ENCODE results near the gene NTM.

Gene NTM

DNA sequence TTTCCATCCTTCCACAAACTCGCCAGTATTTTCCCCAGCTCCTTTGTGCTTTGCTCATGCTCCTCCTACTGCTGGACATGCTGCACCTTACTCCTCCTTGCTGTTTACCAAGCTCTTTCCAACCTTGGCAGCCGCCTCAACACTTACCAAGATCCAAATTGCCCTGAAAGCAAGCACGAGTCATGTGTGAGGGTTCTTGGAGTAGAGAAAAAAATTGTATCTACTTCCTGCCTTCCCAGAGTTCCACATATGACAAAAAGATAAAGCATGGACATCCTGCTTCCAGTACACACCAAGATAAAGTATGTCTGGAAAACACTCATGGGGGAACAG is 767.5 kb downstream of the NTM start:
- DNase-seq: no peak

DNA sequence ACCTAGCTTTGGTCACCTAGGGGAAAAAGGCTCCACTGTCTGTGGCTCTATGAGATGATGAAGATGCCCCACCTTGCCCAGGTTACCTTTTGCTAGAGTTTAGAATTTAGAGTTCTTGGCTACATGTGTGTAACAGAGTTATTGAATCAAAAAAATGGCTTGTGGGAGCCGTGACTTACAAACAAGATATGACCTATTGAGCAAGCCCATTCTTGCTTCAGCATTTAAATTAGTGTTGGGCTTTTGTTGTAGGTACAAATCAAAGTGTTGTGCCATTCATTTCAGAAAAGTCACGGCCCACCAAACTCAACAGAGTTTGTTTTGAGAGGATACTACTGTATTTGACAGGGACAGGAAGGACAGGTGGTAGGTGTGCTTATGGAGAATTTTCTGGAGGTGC is 768.8 kb downstream of the NTM start:
- no peak for DNase-seq

GRCh38 chr11:132140056-132140455 is 769.6 kb downstream of the NTM start:
- DNase-seq: no peak

GRCh38 chr11:132142121-132142520 is 771.7 kb downstream of the NTM start:
- DNase-seq: no peak

GRCh38 chr11:132142554-132142953 is 772.1 kb downstream of the NTM start:
- DNase-seq: no peak

DNA sequence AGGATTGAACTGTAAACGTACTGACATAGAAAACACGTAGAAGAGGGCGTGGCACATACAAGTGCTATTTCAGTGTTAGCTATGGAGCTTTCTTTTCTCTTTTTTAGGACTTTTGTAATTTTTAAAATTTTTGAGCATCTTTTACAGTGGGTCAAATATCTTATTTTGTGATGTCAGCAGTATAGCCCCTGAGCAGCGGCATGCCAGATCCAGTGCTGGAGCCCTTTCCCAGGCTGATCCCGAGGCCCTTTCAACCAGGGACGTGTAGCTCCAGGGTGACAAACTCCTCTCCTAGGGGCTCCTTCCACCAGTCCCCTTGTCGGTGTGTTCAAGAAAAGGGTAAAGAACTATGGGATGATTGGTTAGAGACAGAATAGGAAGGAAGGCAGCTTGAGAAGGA is 777.0 kb downstream of the NTM start:
- DNase-seq: no peak

DNA sequence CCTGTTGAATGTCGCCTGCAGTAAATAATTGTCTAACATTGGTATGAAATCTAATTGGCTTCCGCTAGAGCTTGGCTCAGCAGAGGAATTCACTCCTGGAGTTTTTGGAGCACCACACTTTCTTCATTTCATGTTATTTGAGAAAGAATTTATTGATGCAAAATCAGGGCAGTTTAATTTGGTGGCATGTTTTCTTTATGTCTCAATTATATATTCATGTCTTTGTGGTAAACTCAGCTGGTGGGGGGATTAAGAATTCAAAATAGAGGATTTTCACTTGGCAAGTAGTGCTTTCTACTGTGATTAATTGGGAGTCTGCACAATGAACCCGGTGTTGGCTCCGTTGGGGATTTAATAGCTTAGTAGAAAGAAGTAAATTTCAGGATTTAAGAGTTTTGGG is 784.4 kb downstream of the NTM start:
- no peak for DNase-seq

DNA sequence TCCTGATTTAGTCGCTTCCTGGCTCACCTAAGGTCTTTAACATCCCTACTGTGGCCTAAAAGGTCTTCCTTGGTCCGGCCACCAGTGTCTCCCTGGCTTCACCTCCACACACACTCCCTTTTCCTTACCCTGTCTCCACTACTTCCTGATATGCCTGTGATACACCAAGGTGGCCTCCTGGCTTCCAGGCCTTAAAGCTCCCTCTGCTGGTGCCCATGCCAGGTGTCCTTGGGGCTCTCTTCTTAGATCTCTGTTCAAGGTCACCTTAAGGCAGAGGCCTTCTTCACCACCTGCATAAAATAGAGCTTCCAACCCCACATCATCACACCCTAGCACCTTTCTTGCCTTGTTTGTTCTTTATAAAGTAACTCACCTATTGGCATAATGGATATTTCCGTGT is 787.7 kb downstream of the NTM start:
- DNase-seq: no peak

DNA sequence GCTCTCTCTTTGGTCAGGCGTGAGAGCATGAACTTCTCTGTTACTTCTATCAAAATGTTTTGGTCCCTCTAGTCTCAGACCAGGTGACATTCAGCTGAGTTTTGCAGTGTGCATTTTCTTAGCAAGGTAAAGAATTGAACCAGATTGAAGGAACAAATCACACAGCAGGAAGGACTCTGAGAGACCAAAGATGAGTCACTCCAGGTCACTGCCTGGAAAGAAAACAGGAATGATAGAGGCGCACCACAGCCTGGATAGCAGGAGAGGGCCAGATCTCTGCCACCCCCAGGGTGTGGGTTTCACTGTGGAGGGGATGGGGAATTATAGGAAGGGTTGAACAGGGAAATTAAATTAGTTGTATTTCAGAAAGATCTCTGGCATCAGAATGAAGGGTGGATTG is 788.3 kb downstream of the NTM start:
- DNase-seq: no peak

- DNase-seq: no peak
Measured at GRCh38 chr11:132161403-132162078, 791.1 kb downstream of the NTM start.

- DNase-seq: no peak
Measured at GRCh38 chr11:132168344-132168981, 798.0 kb downstream of the NTM start.

DNA sequence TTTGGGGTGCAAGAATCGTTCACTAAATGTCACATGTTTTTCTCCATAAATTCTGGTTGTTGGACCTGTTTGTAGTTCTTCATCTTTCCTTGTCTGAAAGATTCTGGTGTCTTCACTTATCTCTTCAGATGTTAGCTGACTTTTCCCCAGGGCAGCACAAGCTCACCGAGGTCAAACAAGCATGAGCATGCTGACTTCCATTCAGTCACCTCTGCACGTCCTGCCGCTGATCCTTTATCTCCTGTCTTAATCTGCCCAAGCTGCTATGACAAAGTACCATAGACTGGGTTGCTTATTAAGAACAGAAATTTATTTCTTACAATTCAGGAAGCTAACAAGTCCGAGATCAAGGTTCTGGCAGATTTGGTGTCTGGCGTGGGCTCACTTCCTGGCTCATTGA is 800.6 kb downstream of the NTM start:
- no peak for DNase-seq

GRCh38 chr11:132174362-132175255 is 804.2 kb downstream of the NTM start:
- no peak for DNase-seq

DNA sequence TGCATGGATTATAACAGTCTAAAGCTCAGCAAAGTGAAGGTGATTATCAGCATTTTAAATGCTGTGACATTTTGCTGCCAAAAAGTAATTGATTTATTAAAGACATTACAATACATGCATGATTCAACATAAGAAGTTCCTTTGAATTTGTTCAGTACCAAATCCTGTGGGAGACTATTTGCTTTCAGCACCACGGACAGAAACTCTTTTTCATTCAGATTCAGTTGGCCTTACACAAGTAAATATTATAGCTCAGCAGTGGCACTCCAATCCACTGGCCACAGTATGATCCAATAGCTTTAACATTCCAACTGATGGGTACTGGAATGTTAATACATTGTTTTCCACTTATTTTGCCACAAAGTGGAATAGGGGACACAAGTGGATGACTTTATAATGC is 806.7 kb downstream of the NTM start:
- DNase-seq: no peak

GRCh38 chr11:132184079-132184478 is 813.7 kb downstream of the NTM start:
- no peak for DNase-seq

DNA sequence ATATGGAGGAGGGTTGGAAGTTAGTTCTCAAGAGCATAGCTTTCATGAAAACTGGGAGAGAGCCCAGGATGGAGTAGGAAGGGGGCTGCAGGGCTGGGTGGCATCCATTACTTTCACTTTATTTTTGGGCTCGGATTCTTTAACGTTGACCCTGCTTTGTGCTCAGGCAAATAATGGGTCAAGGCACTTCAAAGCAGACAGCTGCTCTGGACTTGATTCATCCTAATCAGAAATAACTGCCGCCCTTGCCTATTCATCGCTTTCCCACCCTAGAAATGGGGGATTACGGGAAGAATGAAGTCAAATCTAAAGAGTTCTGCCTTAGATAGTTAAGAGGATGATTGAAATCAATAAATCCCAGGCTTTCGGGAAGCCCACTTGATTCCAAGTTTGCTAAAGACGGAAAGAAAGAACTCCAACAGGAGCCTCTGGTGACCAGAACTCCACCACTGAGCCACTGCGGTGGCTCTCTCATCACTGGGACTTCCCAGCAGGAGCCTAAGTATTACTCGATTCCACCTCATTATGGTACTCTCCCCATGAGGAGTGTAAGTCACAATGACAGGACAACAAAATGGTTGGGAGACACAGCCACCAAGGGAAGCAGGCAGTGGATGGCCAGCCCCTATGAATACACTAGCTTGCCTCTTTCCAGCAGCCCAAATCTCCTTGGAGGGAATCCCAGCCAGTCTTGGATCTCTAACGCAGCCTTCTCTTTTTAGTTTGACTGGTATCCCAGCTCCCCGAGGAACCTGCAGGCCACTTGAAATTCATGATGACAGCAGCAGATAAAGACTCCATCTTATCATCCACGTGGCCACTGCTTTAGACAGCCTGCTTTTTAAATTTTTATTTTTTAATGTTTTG is 815.5 kb downstream of the NTM start:
- no peak for DNase-seq

DNA sequence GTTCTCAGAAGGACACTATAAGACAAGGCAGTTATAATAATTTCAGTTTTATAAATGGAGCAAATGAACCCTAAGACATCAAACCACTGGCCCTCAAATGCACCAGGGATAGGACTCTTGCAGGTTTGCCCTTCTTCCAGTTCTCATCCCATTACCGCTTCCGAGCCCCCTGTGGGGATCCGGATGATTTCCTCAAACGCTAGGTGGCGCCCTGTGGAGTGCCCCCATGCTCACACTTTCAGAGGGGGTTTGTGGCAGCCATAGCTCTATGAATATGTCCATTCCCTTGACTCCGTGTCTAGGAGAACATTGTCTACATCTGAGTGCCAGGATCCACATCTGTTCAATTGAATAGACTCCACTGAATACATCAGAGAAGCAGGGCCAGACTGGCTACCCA is 816.3 kb downstream of the NTM start:
- DNase-seq: no peak

GRCh38 chr11:132187386-132187785 is 817.0 kb downstream of the NTM start:
- DNase-seq: no peak

GRCh38 chr11:132187814-132188213 is 817.4 kb downstream of the NTM start:
- no peak for DNase-seq

GRCh38 chr11:132196928-132197327 is 826.5 kb downstream of the NTM start:
- no peak for DNase-seq

GRCh38 chr11:132200353-132200936 is 830.0 kb downstream of the NTM start:
- no peak for DNase-seq

- DNase-seq: no peak
Measured at GRCh38 chr11:132202621-132203020, 832.2 kb downstream of the NTM start.

GRCh38 chr11:132205006-132205405 is 834.6 kb downstream of the NTM start:
- no peak for DNase-seq
